ENCODE measurements around the gene ADGRV1. TPM values are rescaled to one million over a fixed set of nuclear protein-coding genes. Genes with fewer than 3 reads are reported as not detected.

ADGRV1 gene, protein sequence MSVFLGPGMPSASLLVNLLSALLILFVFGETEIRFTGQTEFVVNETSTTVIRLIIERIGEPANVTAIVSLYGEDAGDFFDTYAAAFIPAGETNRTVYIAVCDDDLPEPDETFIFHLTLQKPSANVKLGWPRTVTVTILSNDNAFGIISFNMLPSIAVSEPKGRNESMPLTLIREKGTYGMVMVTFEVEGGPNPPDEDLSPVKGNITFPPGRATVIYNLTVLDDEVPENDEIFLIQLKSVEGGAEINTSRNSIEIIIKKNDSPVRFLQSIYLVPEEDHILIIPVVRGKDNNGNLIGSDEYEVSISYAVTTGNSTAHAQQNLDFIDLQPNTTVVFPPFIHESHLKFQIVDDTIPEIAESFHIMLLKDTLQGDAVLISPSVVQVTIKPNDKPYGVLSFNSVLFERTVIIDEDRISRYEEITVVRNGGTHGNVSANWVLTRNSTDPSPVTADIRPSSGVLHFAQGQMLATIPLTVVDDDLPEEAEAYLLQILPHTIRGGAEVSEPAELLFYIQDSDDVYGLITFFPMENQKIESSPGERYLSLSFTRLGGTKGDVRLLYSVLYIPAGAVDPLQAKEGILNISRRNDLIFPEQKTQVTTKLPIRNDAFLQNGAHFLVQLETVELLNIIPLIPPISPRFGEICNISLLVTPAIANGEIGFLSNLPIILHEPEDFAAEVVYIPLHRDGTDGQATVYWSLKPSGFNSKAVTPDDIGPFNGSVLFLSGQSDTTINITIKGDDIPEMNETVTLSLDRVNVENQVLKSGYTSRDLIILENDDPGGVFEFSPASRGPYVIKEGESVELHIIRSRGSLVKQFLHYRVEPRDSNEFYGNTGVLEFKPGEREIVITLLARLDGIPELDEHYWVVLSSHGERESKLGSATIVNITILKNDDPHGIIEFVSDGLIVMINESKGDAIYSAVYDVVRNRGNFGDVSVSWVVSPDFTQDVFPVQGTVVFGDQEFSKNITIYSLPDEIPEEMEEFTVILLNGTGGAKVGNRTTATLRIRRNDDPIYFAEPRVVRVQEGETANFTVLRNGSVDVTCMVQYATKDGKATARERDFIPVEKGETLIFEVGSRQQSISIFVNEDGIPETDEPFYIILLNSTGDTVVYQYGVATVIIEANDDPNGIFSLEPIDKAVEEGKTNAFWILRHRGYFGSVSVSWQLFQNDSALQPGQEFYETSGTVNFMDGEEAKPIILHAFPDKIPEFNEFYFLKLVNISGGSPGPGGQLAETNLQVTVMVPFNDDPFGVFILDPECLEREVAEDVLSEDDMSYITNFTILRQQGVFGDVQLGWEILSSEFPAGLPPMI (N-terminal part only)
- 0.50 to 0.89 TPM (median 0.61 TPM) in 5 replicates for total RNA-seq (2022; extraction: Qiagen RNA extraction)

GRCh38 chr5:90558344-90559192 lies at the start of gene ADGRV1:
ADGRV1 (plus strand) TSS chr5:90558797; CDS start chr5:90558896, 99 bp downstream.

DNA sequence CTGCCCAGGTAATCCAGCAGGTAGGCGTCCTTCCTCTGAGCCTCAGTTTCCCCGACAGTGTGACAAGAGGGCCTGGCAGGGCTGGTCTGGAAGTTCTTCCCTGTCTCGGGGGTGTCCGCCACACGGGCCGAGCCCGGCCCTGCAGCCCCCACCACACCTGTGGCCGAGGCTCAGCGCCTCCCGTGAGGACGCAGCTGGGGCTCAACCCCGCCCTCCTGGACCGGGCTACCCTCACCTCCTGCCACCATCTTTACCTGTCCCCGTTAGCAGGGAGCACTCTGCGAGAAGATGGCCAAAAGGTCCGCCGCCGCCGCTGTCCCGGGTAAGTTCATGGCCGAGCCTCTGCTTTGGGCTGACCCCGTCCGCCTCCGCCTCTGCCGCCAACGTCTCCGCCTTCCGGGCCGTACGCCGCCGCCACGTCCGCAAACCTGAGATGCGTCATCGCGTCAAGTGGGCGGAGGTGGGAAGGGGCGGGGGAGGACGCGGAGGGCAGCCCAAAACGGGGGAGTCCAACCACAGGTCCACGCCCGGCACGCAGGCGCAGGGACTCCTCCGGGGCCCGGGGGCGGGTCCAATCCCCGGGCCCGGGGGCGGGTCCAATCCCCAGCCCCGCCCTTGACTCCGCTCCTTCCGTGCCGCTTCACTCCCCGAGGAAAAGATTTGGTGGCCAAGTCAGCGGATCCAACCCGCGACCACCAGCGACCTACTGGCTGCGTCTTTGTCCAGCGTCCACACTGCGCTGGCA lies 29.2 kb upstream of the ADGRV1 start, which contains the start of gene LYSMD3:
Gene LYSMD3 (minus strand): TSS at position 391 of the 745 bp plus-strand sequence. CDS start 4,295 bp downstream, outside the sequence.

Other genes starting within 250 kb of the ADGRV1 start
- 16.1 to 25.2 TPM (median 21.6 TPM) in 5 replicates for gene CETN3, start 149.0 kb upstream of the ADGRV1 start, total RNA-seq (2022; extraction: Qiagen RNA extraction)
- gene MBLAC2, start 84.0 kb upstream of the ADGRV1 start, total RNA-seq (2022; extraction: Qiagen RNA extraction): 1.8 to 3.0 TPM (median 2.6 TPM) in 5 replicates
- gene POLR3G, start 83.9 kb upstream of the ADGRV1 start, total RNA-seq (2022; extraction: Qiagen RNA extraction): 11.4 to 16.3 TPM (median 15.1 TPM) in 5 replicates
- 8.9 to 11.7 TPM (median 11.1 TPM) in 5 replicates for gene LYSMD3, start 29.2 kb upstream of the ADGRV1 start, total RNA-seq (2022; extraction: Qiagen RNA extraction)

Data from A549 treated with AZD2906 at 1 μM for 4 hours (cell line).